Natural killer cell (primary cell): ENCODE data around the gene LZTR1. TPM values are rescaled to one million over a fixed set of nuclear protein-coding genes. Genes with fewer than 3 reads are reported as not detected.

ENCODE experiments used
- ATAC-seq, 3 donors: fragments of 150-1000 bp in 2 of 3; fragments of 200-7000 bp in 1 of 3; cut with Tn5 transposase; 1 replicate in 1 of 3; 2 replicates in 2 of 3; pipeline ENCODE4 v1.10.0; 2021; ENCODE audit warnings: mild to moderate bottlenecking in 2 of 3, moderate library complexity in 2 of 3
- DNase-seq, 2 donors: peaks; one replicate each; pipeline versions ENCODE4 v3.0.0 to v3.0.0-alpha.2; 2013 to 2021; ENCODE audit warnings: mixed read lengths in 1 of 2
- H3K27ac ChIP-seq: one replicate; pipeline ENCODE4 v1.5.1; 2013; ENCODE audit warnings: mild to moderate bottlenecking, low read length
- H3K27me3 ChIP-seq: one replicate; pipeline ENCODE4 v1.6.1; 2013; ENCODE audit warnings: low read length; ENCODE audit not compliant: control insufficient read depth, insufficient read depth
- H3K36me3 ChIP-seq: one replicate; pipeline ENCODE4 v1.6.1; 2013; ENCODE audit warnings: low read length; ENCODE audit not compliant: control insufficient read depth, insufficient read depth
- H3K4me1 ChIP-seq: one replicate; pipeline ENCODE4 v1.6.1; 2013; ENCODE audit warnings: low read length; ENCODE audit not compliant: control insufficient read depth, insufficient read depth
- H3K4me3 ChIP-seq: one replicate; pipeline ENCODE4 v1.5.1; 2013; ENCODE audit warnings: low read length
- H3K9me3 ChIP-seq: one replicate; pipeline ENCODE4 v1.6.1; 2013; ENCODE audit warnings: low read length; ENCODE audit not compliant: control insufficient read depth, insufficient read depth
- H3K27ac Mint-ChIP-seq, 2 donors: one replicate each; pipeline ENCODE4 v1.8.0; 2022; ENCODE audit warnings: mild to moderate bottlenecking in 2 of 2, mixed read lengths in 2 of 2, moderate library complexity in 1 of 2
- H3K27me3 Mint-ChIP-seq, 2 donors: one replicate each; pipeline ENCODE4 v1.8.0; 2022; ENCODE audit warnings: low read depth in 2 of 2, mixed read lengths in 2 of 2
- H3K36me3 Mint-ChIP-seq: one replicate; pipeline ENCODE4 v1.8.0; 2022; ENCODE audit warnings: mixed read lengths
- H3K4me1 Mint-ChIP-seq, 2 donors: one replicate each; pipeline ENCODE4 v1.8.0; 2022; ENCODE audit warnings: mixed read lengths in 2 of 2
- H3K4me3 Mint-ChIP-seq: one replicate; pipeline ENCODE4 v1.8.0; 2022; ENCODE audit warnings: mild to moderate bottlenecking, moderate library complexity, mixed read lengths
- H3K9me3 Mint-ChIP-seq, 2 donors: one replicate each; pipeline ENCODE4 v1.8.0; 2022; ENCODE audit warnings: mixed read lengths in 2 of 2
- CTCF ChIP-seq: fragments of 200-600 bp; IDR thresholded peaks from one replicate; pipeline ENCODE4 v1.8.0; 2022; ENCODE audit warnings: antibody characterized with exemption
- WGBS: methylation state at CpG from one replicate; pipeline ENCODE4 v1.1.7; 2013; ENCODE audit warnings: missing lambda C conversion rate; ENCODE audit not compliant: insufficient coverage; 5-methylcytosine and 5-hydroxymethylcytosine counted together
- intact Hi-C: fragments of 100-400 bp; cut with micrococcal nuclease; formaldehyde crosslinking; loops from one replicate; pipeline ENCODE4 v1.14.2; 2022
- total RNA-seq, 4 donors: library from RNA; stranded (reverse); fragments of 120-200 nt in 1 of 4; gene quantifications; one replicate each; pipeline versions ENCODE4 v1.2.3 to v1.2.4, GENCODE V29; 2013 to 2022

Gene LZTR1
- total RNA-seq, 3 donors from 2014 or later (not counting 1 experiment from before 2014, with no cell fraction given) = 71.9 to 85.0 (median 82.0) TPM

- intact Hi-C loops = no loop called here
- DNase-seq (no peak), ATAC-seq (no peak)
- Mint-ChIP-seq H3K27ac (no peak overlapping the region), H3K9me3 (no peaks in the 10 kb centered on the region), H3K36me3 (no peaks in the 10 kb centered on the region), H3K4me3 (no peak overlapping the region), H3K4me1 (peaks cover 0 to 2% of the 10 kb centered on the region in 2 donors), H3K27me3 (no peaks in the 10 kb centered on the region)
- H3K36me3 ChIP-seq = peaks cover 30% of the 10 kb centered on the region
- no peaks in the 10 kb centered on the region for H3K27me3 ChIP-seq
- no peak overlapping the region for H3K4me3 ChIP-seq
- WGBS = 96% methylated on average over 10 of the region's 10 CpGs
- H3K4me1 ChIP-seq = peaks cover 6% of the 10 kb centered on the region
- H3K27ac ChIP-seq = no peak overlapping the region
- H3K9me3 ChIP-seq = no peaks in the 10 kb centered on the region
- no peak for TF ChIP-seq CTCF
Measured at GRCh38 chr22:20994902-20995241, 12.8 kb downstream of the LZTR1 start.

GRCh38 chr22:20995329-20996030, 13.4 kb downstream of the LZTR1 start:
- Mint-ChIP-seq H3K36me3 (no peaks in the 10 kb centered on the region), H3K4me1 (peaks cover 0 to 6% of the 10 kb centered on the region in 2 donors), H3K9me3 (no peaks in the 10 kb centered on the region), H3K27ac (no peak overlapping the region), H3K4me3 (no peak overlapping the region), H3K27me3 (no peaks in the 10 kb centered on the region)
- peaks cover 12% of the 10 kb centered on the region for H3K4me1 ChIP-seq
- H3K4me3 ChIP-seq = no peak overlapping the region
- H3K27me3 ChIP-seq = no peaks in the 10 kb centered on the region
- ATAC-seq = no peak
- no peaks in the 10 kb centered on the region for H3K9me3 ChIP-seq
- peaks cover 36% of the 10 kb centered on the region for H3K36me3 ChIP-seq
- DNase-seq = no peak
- H3K27ac ChIP-seq = no peak overlapping the region
- intact Hi-C loops = no loop called here
- WGBS = 97% methylated on average over 23 of the region's 23 CpGs
- TF ChIP-seq CTCF = no peak

GRCh38 chr22:20996031-20996410, 13.9 kb downstream of the LZTR1 start:
- H3K27ac Mint-ChIP-seq = no peak overlapping the region
- no peaks in the 10 kb centered on the region for H3K36me3 Mint-ChIP-seq
- Histone ChIP-seq H3K4me1 (peaks cover 17% of the 10 kb centered on the region), H3K27me3 (no peaks in the 10 kb centered on the region), H3K9me3 (no peaks in the 10 kb centered on the region), H3K4me3 (no peak overlapping the region), H3K36me3 (peaks cover 38% of the 10 kb centered on the region), H3K27ac (no peak overlapping the region)
- intact Hi-C loops = no loop called here
- no peak overlapping the region for H3K4me3 Mint-ChIP-seq
- H3K27me3 Mint-ChIP-seq = no peaks in the 10 kb centered on the region
- no peak for TF ChIP-seq CTCF
- whole genome bisulfite sequencing = 98% methylated on average over 10 of the region's 10 CpGs
- peaks cover 2 to 11% of the 10 kb centered on the region in 2 donors for H3K4me1 Mint-ChIP-seq
- ATAC-seq (no peak), DNase-seq (no peak)
- H3K9me3 Mint-ChIP-seq = no peaks in the 10 kb centered on the region
